Measurements from ENCODE around the gene OSBPL8. TPM values are rescaled to one million over a fixed set of nuclear protein-coding genes. Genes with fewer than 3 reads are reported as not detected.
A peak's percentile ranks its signal among the peaks of the same experiment; 100 is the strongest.

Gene OSBPL8
- total and polyA plus RNA-seq, 10 of the 15 experiments (the other 5 are each of a cell fraction or from before 2014, with no cell fraction given) = 10.4 to 58.0 (median 32.0) TPM

GRCh38 chr12:76586764-76587395 is 27.3 kb upstream of the OSBPL8 start:
- 8% methylated on average over 3 of the region's 3 CpGs for WGBS (ENCODE audit: insufficient coverage, insufficient replicate concordance, low lambda C conversion rate, missing lambda C conversion rate)
- ATAC-seq (peak; percentile 82), FAIRE-seq (peak; percentile 92), DNase-seq (ENCODE audit: low read depth, low spot score) (no peak)
- POLR2A ChIA-PET = interaction anchor here (0.6 to 1.2 kb wide), 3 partner anchors 25 to 504 kb away, joined by 3 to 7 read pairs (median 5); no protein-coding TSS in a partner anchor
- RAD21 ChIA-PET (ENCODE audit: unreplicated experiment) = interaction anchor here (0.6 to 1.8 kb wide), 23 partner anchors 9 to 1102 kb away, joined by 3 to 13 read pairs (median 4); partner anchors contain the start of gene BBS10
- intact Hi-C loops (cut with micrococcal nuclease; ENCODE audit: unreplicated experiment) = loop anchor here (2.0 to 10.0 kb wide), 4 partner anchors 128 to 1062 kb away; partner anchors contain the start of gene NAP1L1
- Histone ChIP-seq H3K4me3 (no peak overlapping the region), H4K20me1 (ENCODE audit: control insufficient read depth, insufficient read depth) (no peaks in the 10 kb centered on the region), H3K9ac (ENCODE audit: control insufficient read depth, insufficient read depth, low read length) (no peak overlapping the region), H3K9me3 (replicated peaks; ENCODE audit: control insufficient read depth, insufficient read depth, low read length) (no peaks in the 10 kb centered on the region), H2AFZ (ENCODE audit: control insufficient read depth, low read depth, low read length) (no peak overlapping the region), H3K36me3 (ENCODE audit: control insufficient read depth in 2 of 2, insufficient read depth in 2 of 2, low read length in 1 of 2) (no peaks in the 10 kb centered on the region), H3K4me1 (ENCODE audit: control insufficient read depth, insufficient read depth, low read length) (no peaks in the 10 kb centered on the region), H3K79me2 (ENCODE audit: control insufficient read depth, insufficient read depth, low read length) (no peaks in the 10 kb centered on the region), H3K27me3 (replicated peaks in 1 of 2; ENCODE audit: control insufficient read depth in 2 of 2, insufficient read depth in 2 of 2, low read length in 1 of 2) (no peaks in the 10 kb centered on the region), H3K27ac (ENCODE audit: control insufficient read depth, insufficient read depth) (no peak overlapping the region), H3K4me2 (ENCODE audit: control insufficient read depth, insufficient read depth) (no peak overlapping the region)
- CTCF ChIA-PET = interaction anchor here (0.6 to 3.7 kb wide), 40 partner anchors 10 to 1102 kb away, joined by 3 to 20 read pairs (median 4); partner anchors contain the start of genes KRR1 and OSBPL8
- SMC1A ChIA-PET (ENCODE audit: uncharacterized antibody, unreplicated experiment) = interaction anchor here (0.5 to 2.6 kb wide), 30 partner anchors 10 to 1102 kb away, joined by 3 to 17 read pairs (median 4); partner anchors contain the start of gene BBS10
- no peak for TF ChIP-seq SKIL (IDR thresholded peaks at IDR 0.05; ENCODE audit: low read depth, poor library complexity, severe bottlenecking)
- peak; percentile 54 to 69 (median 68); a peak in 5 of 6 replicates for TF ChIP-seq CTCF (IDR thresholded peaks at IDR 0.05 in 2 of 3, conservative IDR thresholded peaks at IDR 0.05 in 1 of 3; ENCODE audit: control insufficient read depth in 2 of 3, extremely low read depth in 1 of 3, insufficient read depth in 1 of 3, low read depth in 3 of 3, low read length in 3 of 3)
- peak; percentile 55; the same call in 1 of the 2 replicates for TF ChIP-seq SMC3 (IDR thresholded peaks at IDR 0.05; ENCODE audit: borderline replicate concordance, low read length)
- TF ChIP-seq RAD21 (IDR thresholded peaks at IDR 0.05; ENCODE audit: insufficient read depth, low read depth, low read length) = peak; percentile 85
- in situ Hi-C loops (cut with MboI) = no loop called here
- BruUV-seq (replicated peaks) = no TSS peak

Data from GM12878 (cell line).